ENCODE data around the gene CENPX. TPM values are rescaled to one million over a fixed set of nuclear protein-coding genes. Genes with fewer than 3 reads are reported as not detected.

CENPX gene
- polyA plus RNA-seq, 1 experiment = 57.0 TPM

- Histone ChIP-seq H3K36me3 (ENCODE audit: control insufficient read depth, insufficient read depth, low read length) (peaks cover 10% of the 10 kb centered on the region), H3K4me3 (ENCODE audit: low read depth, low read length) (no peak overlapping the region), H3K27me3 (ENCODE audit: control insufficient read depth, insufficient read depth, low read length) (no peaks in the 10 kb centered on the region)
- ChIA-PET CTCF (interaction anchor here (1.1 to 11.6 kb wide), 5 partner anchors 8 to 56 kb away, joined by 3 to 218 read pairs (median 13); partner anchors contain the start of genes CENPX, LRRC45 and NOTUM), POLR2A (no interaction called here)
- TF ChIP-seq, protein P1, sequence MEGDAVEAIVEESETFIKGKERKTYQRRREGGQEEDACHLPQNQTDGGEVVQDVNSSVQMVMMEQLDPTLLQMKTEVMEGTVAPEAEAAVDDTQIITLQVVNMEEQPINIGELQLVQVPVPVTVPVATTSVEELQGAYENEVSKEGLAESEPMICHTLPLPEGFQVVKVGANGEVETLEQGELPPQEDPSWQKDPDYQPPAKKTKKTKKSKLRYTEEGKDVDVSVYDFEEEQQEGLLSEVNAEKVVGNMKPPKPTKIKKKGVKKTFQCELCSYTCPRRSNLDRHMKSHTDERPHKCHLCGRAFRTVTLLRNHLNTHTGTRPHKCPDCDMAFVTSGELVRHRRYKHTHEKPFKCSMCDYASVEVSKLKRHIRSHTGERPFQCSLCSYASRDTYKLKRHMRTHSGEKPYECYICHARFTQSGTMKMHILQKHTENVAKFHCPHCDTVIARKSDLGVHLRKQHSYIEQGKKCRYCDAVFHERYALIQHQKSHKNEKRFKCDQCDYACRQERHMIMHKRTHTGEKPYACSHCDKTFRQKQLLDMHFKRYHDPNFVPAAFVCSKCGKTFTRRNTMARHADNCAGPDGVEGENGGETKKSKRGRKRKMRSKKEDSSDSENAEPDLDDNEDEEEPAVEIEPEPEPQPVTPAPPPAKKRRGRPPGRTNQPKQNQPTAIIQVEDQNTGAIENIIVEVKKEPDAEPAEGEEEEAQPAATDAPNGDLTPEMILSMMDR (IDR thresholded peaks at IDR 0.05; ENCODE audit: insufficient read depth, low read depth, low read length) = no peak
- DNase-seq (ENCODE audit: low read depth) = no peak
These were observed 8.8 kb downstream of the CENPX start for GRCh38 chr17:82013772-82014321.

DNA sequence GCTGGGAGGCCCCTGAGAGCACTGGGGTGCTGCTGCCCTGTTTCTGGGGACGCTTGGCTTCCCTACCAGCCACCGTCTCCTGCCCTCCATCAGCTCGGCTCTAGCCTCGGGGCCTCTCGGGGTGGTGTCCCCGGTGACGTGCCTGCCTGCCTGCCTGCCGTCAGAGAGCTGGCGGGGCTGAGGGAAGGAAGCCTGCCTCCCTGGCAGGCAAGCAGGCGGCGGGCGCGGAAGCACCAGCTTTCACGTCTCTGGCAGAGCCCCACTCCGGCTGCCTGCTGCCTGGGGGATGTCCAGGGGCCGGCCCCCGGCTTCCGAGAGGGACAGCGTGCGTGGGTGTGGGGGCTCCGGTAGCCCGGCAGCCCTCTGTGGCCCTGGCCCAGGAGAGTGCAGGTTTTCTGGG is 9.3 kb downstream of the CENPX start:
- CTCF ChIA-PET = interaction anchor here (0.9 to 2.4 kb wide), 5 partner anchors 9 to 147 kb away, joined by 3 to 16 read pairs (median 4); partner anchors contain the start of genes CENPX, LRRC45 and NOTUM
- POLR2A ChIA-PET = interaction anchor here (0.5 kb wide), 1 partner anchor 71 kb away, joined by 3 read pairs; no protein-coding TSS in a partner anchor

GRCh38 chr17:82012640-82013295 is 9.9 kb downstream of the CENPX start:
- H3K4me3 ChIP-seq (ENCODE audit: low read depth, low read length) = no peak overlapping the region
- H3K27me3 ChIP-seq (ENCODE audit: control insufficient read depth, insufficient read depth, low read length) = no peaks in the 10 kb centered on the region
- no peak for DNase-seq (ENCODE audit: low read depth)
- peaks cover 6% of the 10 kb centered on the region for H3K36me3 ChIP-seq (ENCODE audit: control insufficient read depth, insufficient read depth, low read length)
- TF ChIP-seq, protein P1 (IDR thresholded peaks at IDR 0.05; ENCODE audit: insufficient read depth, low read depth, low read length) = no peak
- ChIA-PET POLR2A (interaction anchor here (0.5 kb wide), 1 partner anchor 70 kb away, joined by 3 read pairs; no protein-coding TSS in a partner anchor), CTCF (interaction anchor here (0.9 to 2.4 kb wide), 5 partner anchors 8 to 146 kb away, joined by 3 to 16 read pairs (median 4); partner anchors contain the start of genes CENPX, LRRC45 and NOTUM)

More for the DNA sequence above, 9.3 kb downstream of the CENPX start:
- no peaks in the 10 kb centered on the region for H3K27me3 ChIP-seq (ENCODE audit: control insufficient read depth, insufficient read depth, low read length)
- TF ChIP-seq, protein P1 (IDR thresholded peaks at IDR 0.05; ENCODE audit: insufficient read depth, low read depth, low read length) = no peak
- H3K36me3 ChIP-seq (ENCODE audit: control insufficient read depth, insufficient read depth, low read length) = peaks cover 10% of the 10 kb centered on the region
- no peak for DNase-seq (ENCODE audit: low read depth)
- no peak overlapping the region for H3K4me3 ChIP-seq (ENCODE audit: low read depth, low read length)

DNA sequence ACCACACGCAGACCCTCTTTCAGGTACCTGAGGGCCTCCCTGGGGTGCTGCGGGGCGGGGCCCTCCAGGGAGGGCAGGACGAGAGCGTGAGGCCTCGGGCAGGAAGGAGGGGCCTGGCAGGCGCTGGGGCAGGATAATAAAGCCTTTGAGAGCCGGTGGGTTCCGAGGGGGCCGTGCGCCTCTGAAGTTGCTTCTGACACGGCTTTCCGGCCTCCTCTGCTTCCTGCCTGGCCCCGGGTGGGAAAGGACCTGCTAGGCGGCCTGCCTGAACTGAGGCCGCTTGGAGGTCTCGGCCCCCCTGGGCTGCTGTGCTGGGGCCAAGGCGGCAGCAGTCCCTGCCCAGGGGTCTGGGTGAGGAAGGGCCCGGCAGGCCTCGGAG is 10.4 kb downstream of the CENPX start:
- TF ChIP-seq, protein P1 (IDR thresholded peaks at IDR 0.05; ENCODE audit: insufficient read depth, low read depth, low read length) = no peak
- no peak for DNase-seq (ENCODE audit: low read depth)
- POLR2A ChIA-PET = no interaction called here
- peaks cover 6% of the 10 kb centered on the region for H3K36me3 ChIP-seq (ENCODE audit: control insufficient read depth, insufficient read depth, low read length)
- CTCF ChIA-PET = interaction anchor here (1.6 to 2.4 kb wide), 2 partner anchors 10 to 52 kb away, joined by 13 to 16 read pairs; partner anchors contain the start of genes CENPX, LRRC45 and NOTUM
- no peaks in the 10 kb centered on the region for H3K27me3 ChIP-seq (ENCODE audit: control insufficient read depth, insufficient read depth, low read length)
- H3K4me3 ChIP-seq (ENCODE audit: low read depth, low read length) = no peak overlapping the region

DNA sequence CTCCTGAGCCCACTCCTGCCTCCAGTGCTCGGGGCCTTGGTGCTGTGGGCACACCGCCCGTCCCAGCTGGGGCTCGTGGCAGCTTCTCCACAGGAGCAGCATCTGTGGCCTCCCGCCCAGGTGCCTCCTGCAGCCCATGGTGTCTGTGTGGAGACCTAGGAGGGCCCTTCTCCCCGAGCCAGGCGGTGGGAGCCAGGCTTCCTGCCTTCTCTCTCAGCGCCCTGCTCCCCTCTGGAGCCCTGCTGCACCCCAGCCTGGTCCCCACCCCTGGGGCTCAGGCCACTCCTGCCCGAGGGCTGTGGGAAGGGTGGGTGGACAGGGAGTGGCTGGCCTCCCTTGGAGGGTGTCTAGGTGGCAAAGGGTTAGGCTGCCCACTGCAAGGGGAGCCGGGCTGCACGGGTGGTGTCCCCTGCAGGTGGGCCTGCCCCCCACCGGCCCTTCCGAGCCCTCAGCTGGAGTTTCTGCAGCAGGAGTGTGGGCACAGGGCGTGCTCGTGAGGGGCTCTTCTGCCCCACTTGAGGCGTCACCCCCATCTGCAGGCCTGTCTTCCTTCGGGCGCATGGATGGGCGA is 11.0 kb downstream of the CENPX start:
- no peak for DNase-seq (ENCODE audit: low read depth)
- Histone ChIP-seq H3K27me3 (ENCODE audit: control insufficient read depth, insufficient read depth, low read length) (no peaks in the 10 kb centered on the region), H3K36me3 (ENCODE audit: control insufficient read depth, insufficient read depth, low read length) (peaks cover 6% of the 10 kb centered on the region), H3K4me3 (ENCODE audit: low read depth, low read length) (no peak overlapping the region)
- ChIA-PET POLR2A (no interaction called here), CTCF (interaction anchor here (1.0 to 2.4 kb wide), 3 partner anchors 8 to 52 kb away, joined by 4 to 13 read pairs (median 8); partner anchors contain the start of genes CENPX and LRRC45)
- TF ChIP-seq, protein P1 (IDR thresholded peaks at IDR 0.05; ENCODE audit: insufficient read depth, low read depth, low read length) = no peak
